ENCODE data around the gene DNAJB8.

Gene DNAJB8

DNA sequence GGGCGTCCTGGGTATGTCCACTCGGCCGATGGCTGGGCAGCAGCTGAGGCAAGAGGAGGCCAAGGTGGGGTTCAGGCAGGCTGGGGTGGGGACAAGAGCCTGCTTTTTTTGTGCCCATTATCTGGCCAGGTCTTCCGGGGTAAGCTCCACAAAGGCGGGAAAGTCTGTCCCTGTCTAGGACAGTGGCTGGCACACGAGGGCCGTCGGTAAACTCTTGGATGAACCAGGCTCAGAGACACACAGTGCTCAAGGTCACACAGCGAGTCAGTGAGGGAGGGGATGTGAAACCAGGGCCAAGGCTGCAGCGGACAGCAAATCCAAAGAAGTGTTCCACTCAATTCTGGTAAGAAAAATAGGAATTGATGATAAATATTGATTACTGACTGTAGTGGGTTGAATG lies 2.9 kb downstream of the DNAJB8 start:
- no peak for DNase-seq

GRCh38 chr3:128463354-128463753 lies 3.3 kb downstream of the DNAJB8 start:
- no peak for DNase-seq

DNA sequence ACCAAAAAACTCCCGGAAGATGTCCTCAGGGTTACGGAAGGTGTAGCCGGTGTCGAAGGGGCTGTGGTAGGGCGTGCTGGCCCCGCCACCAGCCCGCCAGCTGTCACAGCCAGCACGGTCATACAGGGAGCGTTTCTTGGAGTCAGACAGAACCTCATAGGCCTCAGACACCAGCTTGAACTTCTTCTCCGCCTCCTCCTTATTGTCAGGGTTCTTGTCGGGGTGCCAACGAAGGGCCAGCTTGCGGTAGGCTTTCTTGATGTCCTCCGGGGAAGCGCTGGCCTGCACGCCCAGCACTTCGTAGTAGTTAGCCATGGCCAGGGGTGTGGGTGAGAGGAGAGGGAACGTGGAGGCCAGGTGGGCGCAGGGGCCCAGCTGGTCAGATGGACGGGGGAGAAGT lies 3.8 kb downstream of the DNAJB8 start:
- DNase-seq, result no peak

GRCh38 chr3:128462341-128462910 lies 4.3 kb downstream of the DNAJB8 start:
- no peak for DNase-seq

DNA sequence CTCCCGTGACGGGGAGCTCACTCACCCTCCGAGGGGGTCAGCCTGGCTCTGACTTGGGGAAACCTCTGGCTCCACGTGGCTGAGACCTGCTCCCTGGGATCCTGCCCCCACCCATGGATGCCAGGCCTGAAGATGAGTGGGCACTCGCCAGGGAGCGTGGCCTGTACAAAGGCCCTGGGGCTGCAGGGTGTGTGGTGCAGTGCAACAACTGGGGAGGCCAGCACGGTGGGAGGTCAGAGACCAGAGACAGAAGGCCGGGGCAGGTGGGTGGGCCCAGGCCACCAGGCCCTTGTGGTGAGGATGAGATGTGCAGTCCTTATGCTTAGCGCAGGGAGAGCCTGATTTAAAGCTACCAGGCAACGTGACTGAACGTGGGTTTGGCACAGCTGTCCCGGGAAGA lies 5.0 kb downstream of the DNAJB8 start:
- no peak for DNase-seq

DNA sequence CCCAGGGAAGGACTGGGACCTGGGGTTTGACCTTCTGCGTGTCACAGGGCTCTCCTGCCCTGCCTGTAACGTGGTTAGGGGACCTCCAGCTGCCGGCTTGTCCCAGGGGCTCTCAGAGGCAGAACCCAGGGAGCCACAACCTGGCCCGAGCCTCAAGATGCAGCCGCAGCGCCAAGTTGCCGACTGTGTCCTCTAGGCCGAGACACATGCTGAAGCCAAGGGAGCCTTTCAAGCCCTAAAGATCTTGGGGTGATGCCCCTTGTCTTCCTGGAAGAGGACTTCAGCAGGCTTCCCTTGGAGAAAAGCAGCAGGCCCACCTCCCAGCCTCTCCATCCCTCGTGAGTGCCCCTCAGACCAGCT lies 7.2 kb downstream of the DNAJB8 start:
- no peak for DNase-seq

DNA sequence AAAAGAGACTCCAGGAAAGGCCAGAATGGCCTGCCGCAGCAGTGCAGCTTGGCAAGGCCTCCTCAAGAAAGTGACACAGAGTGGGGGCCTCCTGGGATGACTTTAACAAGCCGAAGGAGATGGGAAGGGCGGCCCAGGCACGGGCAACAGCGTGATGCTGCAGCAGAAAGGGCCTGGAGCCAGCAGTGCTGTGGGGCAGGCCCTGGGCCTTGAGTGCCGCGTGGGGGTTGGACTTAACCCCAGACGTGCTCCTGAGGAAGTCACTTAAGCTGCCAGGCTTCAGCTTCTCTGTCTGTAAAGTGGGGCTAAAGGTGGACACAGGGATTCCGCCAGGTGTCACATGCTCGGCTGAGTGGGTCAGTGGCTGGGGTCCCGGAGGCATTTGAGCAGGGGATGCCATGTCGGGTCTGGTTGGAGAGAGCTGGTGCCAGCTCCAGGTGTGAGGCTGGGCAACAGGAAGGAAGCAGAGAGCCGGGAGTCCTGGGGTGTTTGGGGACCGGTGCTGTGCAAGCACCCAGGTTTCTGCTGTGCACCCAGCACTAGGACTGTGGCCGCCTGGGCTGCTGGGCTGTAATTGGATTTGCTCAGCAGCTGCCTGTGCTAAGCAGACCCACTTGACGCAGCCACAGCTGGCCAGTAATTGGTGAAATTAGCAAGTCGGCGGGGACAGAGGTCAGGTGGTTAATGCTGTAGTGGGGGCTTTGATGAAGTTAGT lies 7.8 kb downstream of the DNAJB8 start:
- no peak for DNase-seq

DNA sequence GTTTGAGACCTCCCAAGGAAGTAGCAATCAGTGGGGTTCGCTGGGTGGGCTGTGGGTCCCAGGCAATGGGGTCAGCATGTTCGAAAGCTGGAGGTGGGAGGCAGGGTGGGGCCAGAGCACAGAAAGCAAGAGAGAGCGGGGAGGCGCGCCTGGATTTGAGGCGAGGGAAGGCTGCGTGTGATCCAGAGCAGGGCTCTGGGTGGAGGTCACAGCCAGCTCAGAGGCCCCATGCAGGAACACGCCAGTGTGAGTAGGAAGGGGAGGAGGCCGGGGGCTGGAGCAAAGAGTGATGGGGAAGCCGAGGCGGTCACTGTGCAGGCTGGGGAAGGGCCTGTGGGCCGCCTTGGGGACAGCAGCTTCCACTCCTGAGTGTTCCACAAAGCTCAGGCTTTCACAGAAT lies 8.8 kb downstream of the DNAJB8 start:
- DNase-seq, result no peak

- DNase-seq, result no peak
Measured at GRCh38 chr3:128456776-128457715, 9.6 kb downstream of the DNAJB8 start.

- DNase-seq, result no peak
Measured at GRCh38 chr3:128455786-128456748, 10.6 kb downstream of the DNAJB8 start.

GRCh38 chr3:128455116-128455515 lies 11.6 kb downstream of the DNAJB8 start:
- DNase-seq, result no peak

DNA sequence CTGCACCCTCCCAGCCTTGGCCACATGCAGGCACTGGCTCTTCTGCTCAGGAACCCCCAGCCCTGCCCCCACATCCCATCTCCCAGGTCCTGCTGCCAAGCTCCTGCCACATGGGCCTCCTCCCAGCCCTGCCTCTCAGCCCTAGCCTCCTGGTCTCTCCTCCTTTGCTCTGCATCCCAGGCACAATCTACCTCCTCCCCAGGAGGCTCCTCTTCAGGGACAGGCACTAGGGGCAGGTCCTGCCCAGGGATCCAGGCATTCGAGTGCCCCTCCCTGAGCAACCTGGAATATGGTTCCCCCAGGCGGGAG lies 12.4 kb downstream of the DNAJB8 start:
- no peak for DNase-seq

DNA sequence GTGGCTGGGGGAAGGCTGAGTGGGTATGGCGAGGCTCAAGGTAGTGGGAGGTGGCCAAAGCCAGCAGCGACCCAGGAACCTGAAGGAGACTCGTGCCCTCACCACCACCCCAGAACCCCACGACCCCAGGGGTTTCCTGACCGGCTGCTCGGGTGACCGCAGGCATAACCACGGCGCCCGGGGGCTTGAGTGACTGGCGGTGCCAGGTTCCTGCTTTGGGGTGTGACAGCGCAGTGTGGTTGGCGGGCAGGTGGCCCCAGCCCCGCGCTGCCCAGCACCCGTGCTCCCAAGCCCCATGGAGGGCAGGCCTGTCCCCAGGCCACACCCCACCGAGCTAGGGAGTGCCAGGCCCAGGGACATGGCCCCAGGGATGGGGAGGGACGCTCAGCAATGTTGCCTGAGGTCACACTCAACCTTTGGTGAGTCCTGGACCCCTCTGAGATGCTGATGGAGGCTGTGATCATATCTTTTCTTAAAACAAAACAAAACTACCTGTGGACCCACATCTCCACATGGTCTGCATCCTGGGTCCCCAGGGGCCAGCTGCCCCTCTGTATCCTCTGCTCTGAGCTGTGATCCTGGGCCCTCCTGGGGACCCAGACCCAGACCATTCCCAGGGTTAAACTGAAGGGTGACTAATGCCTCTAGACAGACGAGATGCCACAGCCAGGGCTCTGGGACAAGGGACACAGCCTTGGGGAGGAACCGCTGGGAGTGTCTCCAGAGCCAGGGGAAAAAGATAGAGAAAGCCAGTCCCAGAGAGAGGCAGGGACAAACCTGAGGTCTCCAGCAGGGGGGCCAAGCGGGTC lies 13.0 kb downstream of the DNAJB8 start:
- no peak for DNase-seq

GRCh38 chr3:128452678-128453275 lies 13.9 kb downstream of the DNAJB8 start:
- no peak for DNase-seq

GRCh38 chr3:128452120-128452519 lies 14.6 kb downstream of the DNAJB8 start:
- no peak for DNase-seq

- no peak for DNase-seq
Measured at GRCh38 chr3:128449111-128449638, 17.5 kb downstream of the DNAJB8 start.

DNA sequence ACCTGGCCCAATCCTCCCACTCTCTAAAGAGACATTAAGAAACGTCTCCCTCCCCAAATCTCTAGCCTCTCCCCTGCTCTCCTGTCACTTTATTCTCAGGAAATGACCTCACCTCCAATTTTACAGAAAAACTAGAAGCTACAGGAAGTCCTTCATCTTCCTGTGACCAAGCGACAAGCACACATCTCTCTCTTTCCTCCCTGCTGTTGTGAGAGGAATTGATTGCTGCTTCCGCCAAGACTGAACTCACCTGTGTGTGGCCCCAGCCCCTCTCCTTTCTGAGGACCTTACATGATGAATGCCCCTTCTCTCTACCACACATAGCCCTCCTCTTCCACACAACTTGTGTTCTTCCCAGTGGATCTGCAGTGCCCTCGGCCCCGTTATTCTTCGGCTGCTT lies 18.2 kb downstream of the DNAJB8 start:
- DNase-seq, result no peak

GRCh38 chr3:128447561-128448013 lies 19.1 kb downstream of the DNAJB8 start:
- DNase-seq, result no peak

- DNase-seq, result no peak
Measured at GRCh38 chr3:128446821-128447220, 19.9 kb downstream of the DNAJB8 start.

- no peak for DNase-seq
Measured at GRCh38 chr3:128445357-128445756, 21.3 kb downstream of the DNAJB8 start.

DNA sequence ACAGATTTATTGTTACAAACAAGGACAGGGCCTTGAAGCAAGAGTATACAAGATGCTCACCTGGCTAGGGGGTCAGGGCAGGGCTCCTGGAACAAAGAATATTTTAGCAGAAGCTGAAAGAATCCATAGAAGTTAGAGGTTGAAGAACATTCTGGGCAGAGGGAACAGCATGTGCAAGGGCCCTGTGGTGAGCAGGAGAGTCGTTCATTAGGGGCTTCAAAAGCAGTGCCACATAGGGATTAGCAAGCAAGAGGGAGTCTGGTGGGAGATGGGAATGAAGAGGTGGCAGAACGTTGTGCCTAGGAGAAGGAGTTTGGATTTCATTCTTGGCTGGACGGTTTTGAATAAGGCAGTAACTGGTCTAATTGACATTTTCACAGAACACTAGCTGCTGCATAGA lies 22.9 kb downstream of the DNAJB8 start:
- no peak for DNase-seq
